Lung (tissue), 12 donors: ENCODE results near the gene JAK1. TPM values are rescaled to one million over a fixed set of nuclear protein-coding genes. Genes with fewer than 3 reads are reported as not detected.

Source experiments
- ATAC-seq: fragments of 200-7000 bp; cut with Tn5 transposase; one replicate; pipeline ENCODE4 v1.9.1; 2020; ENCODE audit warnings: moderate number of reproducible peaks; ENCODE audit not compliant: insufficient read depth, low FRiP score
- DNase-seq, 3 donors: peaks; one replicate each; pipeline ENCODE4 v3.0.0-alpha.2; 2013 to 2017
- H3K27ac ChIP-seq, 2 donors: one replicate each; pipeline ENCODE4 v1.5.1; 2013; ENCODE audit warnings: mild to moderate bottlenecking in 2 of 2, moderate library complexity in 2 of 2, control low read depth in 1 of 2, inconsistent platforms in 1 of 2, low read depth in 1 of 2, low read length in 1 of 2
- H3K27me3 ChIP-seq, 3 donors: one replicate each; pipeline ENCODE4 v1.5.1; 2013; ENCODE audit warnings: low read length in 2 of 3; ENCODE audit not compliant: control insufficient read depth in 3 of 3, insufficient read depth in 3 of 3
- H3K36me3 ChIP-seq, 4 donors: one replicate each; pipeline ENCODE4 v1.5.1; 2013; ENCODE audit warnings: low read length in 4 of 4, mild to moderate bottlenecking in 1 of 4, moderate library complexity in 1 of 4; ENCODE audit not compliant: control insufficient read depth in 4 of 4, insufficient read depth in 4 of 4
- H3K4me1 ChIP-seq, 5 donors: one replicate each; pipeline ENCODE4 v1.5.1; 2013; ENCODE audit warnings: low read length in 5 of 5, mild to moderate bottlenecking in 2 of 5, moderate library complexity in 1 of 5; ENCODE audit not compliant: control insufficient read depth in 5 of 5, insufficient read depth in 5 of 5
- H3K4me3 ChIP-seq: one replicate; pipeline ENCODE4 v1.5.1; 2013; ENCODE audit warnings: mild to moderate bottlenecking, control low read depth, moderate library complexity
- H3K9ac ChIP-seq, 2 donors: one replicate each; pipeline ENCODE4 v1.5.1; 2013; ENCODE audit warnings: low read length in 2 of 2, control low read depth in 1 of 2; ENCODE audit not compliant: insufficient read depth in 1 of 2
- H3K9me3 ChIP-seq, 4 donors: one replicate each; pipeline ENCODE4 v1.5.1; 2013; ENCODE audit warnings: low read length in 3 of 4, mild to moderate bottlenecking in 1 of 4, moderate library complexity in 1 of 4; ENCODE audit not compliant: control insufficient read depth in 4 of 4, insufficient read depth in 3 of 4
- WGBS, 2 donors: extraction: QIAGEN DNeasy Blood & Tissue Kit; methylation state at CpG; one replicate each; pipeline ENCODE4 v1.1.7; 2013; 5-methylcytosine and 5-hydroxymethylcytosine counted together
- polyA plus RNA-seq, 2 donors: library from polyadenylated mRNA; stranded (reverse); fragments of 200-250 nt; gene quantifications; one replicate each; pipeline ENCODE4 v1.2.1, GENCODE V29; 2013
- total RNA-seq, 2 donors: library from RNA; depleted of rRNA in 1 of 2; stranded (reverse); fragments of >200 nt in 1 of 2; gene quantifications; one replicate each; pipeline ENCODE4 v1.2.1, GENCODE V29; 2014 to 2021
- TF ChIP-seq, protein P1 (sequence below): IDR thresholded peaks from 2 replicates; pipeline ENCODE4 v1.5.1; 2012; ENCODE audit warnings: mild to moderate bottlenecking; ENCODE audit errors: control extremely low read depth, extremely low read depth
- donor health status: control.
- donor health status: control.
- donor health status: Bipolar disorder and iron deficiency.
- donor health status: healthy.
- donor health status: DM: yes; HTN: yes; CAD: no.

Gene JAK1
- total and polyA plus RNA-seq, 4 donors: 26.7 to 162 (median 116) TPM

DNA sequence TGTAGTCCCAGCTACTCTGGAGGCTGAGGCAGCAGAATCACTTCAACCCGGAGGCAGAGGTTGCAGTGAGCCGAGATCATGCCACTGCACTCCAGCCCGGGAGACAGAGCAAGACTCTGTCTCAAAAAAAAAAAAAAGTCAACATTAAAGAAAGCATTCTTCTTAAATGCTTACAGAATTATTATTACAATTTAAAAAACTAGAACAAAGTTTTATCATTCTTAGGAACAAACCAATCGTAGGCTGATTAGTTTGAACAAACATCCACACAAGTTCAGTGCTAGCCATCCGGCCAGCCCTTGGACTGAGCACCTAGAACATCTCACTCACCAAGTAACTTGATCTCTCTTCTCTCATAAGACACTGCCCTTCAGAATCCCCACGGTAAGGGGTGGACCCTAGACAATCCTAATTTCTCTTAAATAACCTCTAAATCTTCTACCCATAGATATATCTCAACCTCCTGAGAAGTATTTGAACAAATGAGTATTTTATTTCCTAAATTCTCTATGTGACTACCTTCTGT lies 16.0 kb downstream of the JAK1 start:
- Histone ChIP-seq H3K9me3 (no peaks in the 10 kb centered on the region), H3K9ac (no peak overlapping the region), H3K27me3 (no peaks in the 10 kb centered on the region), H3K36me3 (no peaks in the 10 kb centered on the region), H3K27ac (peak overlapping the region in 1 of 2 donors; percentile 44), H3K4me3 (no peak overlapping the region), H3K4me1 (peaks cover 0 to 36% (median 9%) of the 10 kb centered on the region in 5 donors)
- 75 to 83% methylated on average over 6 of the region's 6 CpGs for WGBS, 2 donors
- TF ChIP-seq, protein P1, sequence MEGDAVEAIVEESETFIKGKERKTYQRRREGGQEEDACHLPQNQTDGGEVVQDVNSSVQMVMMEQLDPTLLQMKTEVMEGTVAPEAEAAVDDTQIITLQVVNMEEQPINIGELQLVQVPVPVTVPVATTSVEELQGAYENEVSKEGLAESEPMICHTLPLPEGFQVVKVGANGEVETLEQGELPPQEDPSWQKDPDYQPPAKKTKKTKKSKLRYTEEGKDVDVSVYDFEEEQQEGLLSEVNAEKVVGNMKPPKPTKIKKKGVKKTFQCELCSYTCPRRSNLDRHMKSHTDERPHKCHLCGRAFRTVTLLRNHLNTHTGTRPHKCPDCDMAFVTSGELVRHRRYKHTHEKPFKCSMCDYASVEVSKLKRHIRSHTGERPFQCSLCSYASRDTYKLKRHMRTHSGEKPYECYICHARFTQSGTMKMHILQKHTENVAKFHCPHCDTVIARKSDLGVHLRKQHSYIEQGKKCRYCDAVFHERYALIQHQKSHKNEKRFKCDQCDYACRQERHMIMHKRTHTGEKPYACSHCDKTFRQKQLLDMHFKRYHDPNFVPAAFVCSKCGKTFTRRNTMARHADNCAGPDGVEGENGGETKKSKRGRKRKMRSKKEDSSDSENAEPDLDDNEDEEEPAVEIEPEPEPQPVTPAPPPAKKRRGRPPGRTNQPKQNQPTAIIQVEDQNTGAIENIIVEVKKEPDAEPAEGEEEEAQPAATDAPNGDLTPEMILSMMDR: no peak
- ATAC-seq: no peak
- DNase-seq: no peak

DNA sequence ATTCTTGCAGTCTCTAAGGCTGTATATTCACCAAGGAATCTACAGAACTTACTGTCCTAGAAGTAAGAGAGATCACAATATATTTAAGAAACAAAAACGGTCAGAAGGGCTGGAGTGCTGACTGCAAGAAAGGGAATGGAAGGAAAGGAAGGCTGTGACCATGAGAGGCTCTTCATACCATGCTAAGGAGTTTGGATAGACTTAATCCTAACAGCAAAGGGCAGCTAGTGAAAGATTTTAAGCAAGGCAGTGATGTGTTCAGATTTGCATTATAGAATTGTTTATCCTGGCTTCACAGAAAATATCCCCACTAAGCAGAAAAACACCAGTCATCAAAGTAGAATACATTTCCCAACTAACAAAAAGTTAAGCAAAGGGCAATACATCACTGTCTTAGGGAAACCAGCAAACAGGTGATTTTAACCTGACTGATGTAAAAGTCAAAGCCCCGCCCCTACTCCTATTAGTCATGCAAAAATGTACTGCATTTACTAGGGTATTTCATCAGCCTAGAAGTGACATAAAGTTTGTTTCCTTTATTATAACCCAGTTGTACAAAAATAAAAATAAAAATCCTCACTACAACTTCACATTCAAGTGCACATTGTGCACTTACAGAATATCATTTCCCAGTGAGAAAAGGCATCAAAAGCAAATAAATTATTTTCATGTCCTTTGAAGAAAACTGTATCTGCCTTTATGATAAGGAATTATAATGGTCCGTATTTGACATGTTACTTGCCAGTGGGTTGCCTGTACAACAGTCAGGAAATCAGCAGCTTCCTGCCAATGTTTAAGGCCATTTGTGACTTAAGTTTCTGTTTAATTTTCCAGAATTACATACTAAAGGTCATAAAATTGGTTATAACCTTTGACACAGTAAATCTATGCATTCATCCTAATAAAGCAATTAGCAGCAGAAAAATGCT lies 17.2 kb downstream of the JAK1 start:
- Histone ChIP-seq H3K27me3 (no peaks in the 10 kb centered on the region), H3K36me3 (peaks cover 0 to 2% (median 0%) of the 10 kb centered on the region in 4 donors), H3K9me3 (no peaks in the 10 kb centered on the region), H3K4me1 (peaks cover 0 to 34% (median 9%) of the 10 kb centered on the region in 5 donors), H3K4me3 (no peak overlapping the region), H3K9ac (no peak overlapping the region), H3K27ac (peak overlapping the region in 1 of 2 donors; percentile 39)
- 21 to 35% methylated on average over 3 of the region's 3 CpGs for WGBS, 2 donors
- DNase-seq (no peak), ATAC-seq (no peak)
- TF ChIP-seq, protein P1: no peak

DNA sequence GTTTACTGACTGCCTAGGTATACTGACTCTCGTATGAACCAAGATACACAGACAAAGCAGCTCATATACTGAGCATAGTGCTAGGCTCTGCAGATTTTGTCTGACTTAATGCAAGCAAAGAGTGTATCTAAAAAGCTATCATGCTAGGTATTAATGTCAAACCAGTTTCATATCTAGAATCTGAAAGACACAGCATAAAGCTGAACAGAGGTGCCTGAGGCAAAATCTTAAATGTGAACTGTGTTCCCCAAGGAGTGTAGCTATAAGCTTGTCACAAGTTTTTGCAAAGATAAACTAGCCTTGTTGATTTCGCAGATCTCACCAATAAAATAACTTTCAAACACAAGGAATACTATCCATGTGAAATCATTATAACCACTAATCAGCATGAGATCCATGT lies 18.1 kb downstream of the JAK1 start:
- TF ChIP-seq, protein P1: no peak
- Histone ChIP-seq H3K9me3 (no peaks in the 10 kb centered on the region), H3K4me3 (no peak overlapping the region), H3K36me3 (peaks cover 0 to 2% (median 0%) of the 10 kb centered on the region in 4 donors), H3K4me1 (peaks cover 0 to 33% (median 9%) of the 10 kb centered on the region in 5 donors), H3K27ac (no peak overlapping the region), H3K27me3 (no peaks in the 10 kb centered on the region), H3K9ac (no peak overlapping the region)
- DNase-seq (no peak), ATAC-seq (no peak)
- WGBS, 2 donors: 90 to 93% methylated on average over 2 of the region's 2 CpGs
